Measurements from ENCODE around the gene TRAF1.

DNA sequence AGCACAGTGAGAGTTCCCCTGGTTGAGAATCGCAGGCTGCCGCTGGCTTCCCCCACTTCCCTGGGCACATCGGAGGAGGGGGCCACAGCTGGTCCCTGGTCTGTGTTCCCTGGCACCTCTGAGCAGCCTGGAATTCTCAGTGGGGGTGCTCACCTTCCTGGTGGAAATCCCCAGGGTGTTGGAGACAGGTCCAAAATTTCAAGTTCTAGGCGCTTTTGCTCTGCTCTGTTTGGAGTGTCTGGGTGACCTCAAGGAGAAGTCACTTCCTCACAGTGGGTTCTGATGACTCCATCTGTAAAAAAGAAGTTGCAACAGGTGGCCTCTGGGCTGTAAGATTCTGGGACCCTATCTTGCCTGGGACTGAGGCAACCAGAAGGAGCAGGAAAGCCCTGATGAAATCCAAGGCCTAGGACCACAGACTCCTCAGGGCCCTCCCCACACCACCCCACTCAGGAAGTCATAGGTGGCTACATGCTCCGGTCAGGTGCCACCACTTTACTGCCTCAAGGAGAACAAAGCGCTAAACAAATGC lies at the start of gene TRAF1:
- TF ChIP-seq POLR2A (IDR thresholded peaks at IDR 0.05): no peak
- TF ChIP-seq, protein P1, sequence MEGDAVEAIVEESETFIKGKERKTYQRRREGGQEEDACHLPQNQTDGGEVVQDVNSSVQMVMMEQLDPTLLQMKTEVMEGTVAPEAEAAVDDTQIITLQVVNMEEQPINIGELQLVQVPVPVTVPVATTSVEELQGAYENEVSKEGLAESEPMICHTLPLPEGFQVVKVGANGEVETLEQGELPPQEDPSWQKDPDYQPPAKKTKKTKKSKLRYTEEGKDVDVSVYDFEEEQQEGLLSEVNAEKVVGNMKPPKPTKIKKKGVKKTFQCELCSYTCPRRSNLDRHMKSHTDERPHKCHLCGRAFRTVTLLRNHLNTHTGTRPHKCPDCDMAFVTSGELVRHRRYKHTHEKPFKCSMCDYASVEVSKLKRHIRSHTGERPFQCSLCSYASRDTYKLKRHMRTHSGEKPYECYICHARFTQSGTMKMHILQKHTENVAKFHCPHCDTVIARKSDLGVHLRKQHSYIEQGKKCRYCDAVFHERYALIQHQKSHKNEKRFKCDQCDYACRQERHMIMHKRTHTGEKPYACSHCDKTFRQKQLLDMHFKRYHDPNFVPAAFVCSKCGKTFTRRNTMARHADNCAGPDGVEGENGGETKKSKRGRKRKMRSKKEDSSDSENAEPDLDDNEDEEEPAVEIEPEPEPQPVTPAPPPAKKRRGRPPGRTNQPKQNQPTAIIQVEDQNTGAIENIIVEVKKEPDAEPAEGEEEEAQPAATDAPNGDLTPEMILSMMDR (IDR thresholded peaks at IDR 0.05): no peak

Measured in testis (tissue), 2 donors.